SKM-1 treated with dmso at 0.1 percent for 144 hours (cell line): ENCODE results near the gene SH2D6.
"Not testable (repeated sequence)": the region's sequence is repeated elsewhere in the genome, so short reads cannot be mapped to it uniquely, and the experiment has no call there.

Source experiments
- DNase-seq: peaks from one replicate; lab custom pipeline; 2025; ENCODE audit not compliant: unreplicated experiment; lab: John Stamatoyannopoulos, UW

SH2D6 gene

DNA sequence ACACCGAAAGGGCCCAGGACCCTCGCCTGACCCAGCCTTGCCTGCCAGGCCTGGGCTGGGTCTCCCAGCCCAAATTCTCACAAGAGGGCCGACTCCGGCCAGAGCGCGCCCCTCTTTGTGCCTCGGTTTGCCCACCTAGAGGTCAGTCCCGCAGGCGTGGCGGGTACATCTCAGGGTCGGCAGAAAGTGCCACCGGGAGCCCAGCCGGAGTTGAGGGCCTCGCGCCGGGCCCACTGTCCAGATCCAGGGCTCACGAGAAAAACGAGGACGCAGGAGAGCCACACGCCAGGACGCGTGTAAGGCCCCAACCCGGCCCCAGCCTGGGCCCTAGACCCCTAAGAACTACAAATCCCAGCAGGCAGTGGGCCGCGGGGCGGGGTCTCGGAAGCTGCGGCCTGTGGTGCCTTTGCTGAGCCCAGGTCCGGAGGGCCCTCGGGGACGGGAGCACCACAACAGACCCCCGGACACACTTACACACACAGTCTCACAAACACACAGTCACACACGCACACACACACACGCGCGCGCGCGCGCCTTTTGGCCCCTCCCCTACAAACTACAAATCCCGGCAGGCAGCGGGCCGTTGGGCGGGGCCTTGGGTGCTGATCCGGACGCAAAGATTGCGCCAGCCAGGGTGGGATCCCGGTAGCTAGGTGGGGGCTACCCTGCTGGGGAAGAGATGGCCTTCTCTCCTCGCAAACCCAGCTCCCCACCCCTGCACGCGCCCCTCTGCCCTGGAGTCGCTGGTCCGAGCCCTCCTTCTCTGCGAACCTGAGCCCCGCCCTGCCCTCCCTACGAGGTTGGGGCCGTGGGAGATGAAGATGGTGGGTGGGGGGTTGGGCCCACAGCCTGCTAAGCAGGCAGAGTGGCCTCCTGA, at the start of gene SH2D6:
TSS of gene SH2D6 (plus strand) at position 583 of the 877 bp plus-strand sequence. CDS start 10,752 bp downstream, outside the sequence.
- DNase-seq, result peak; percentile 92

DNA sequence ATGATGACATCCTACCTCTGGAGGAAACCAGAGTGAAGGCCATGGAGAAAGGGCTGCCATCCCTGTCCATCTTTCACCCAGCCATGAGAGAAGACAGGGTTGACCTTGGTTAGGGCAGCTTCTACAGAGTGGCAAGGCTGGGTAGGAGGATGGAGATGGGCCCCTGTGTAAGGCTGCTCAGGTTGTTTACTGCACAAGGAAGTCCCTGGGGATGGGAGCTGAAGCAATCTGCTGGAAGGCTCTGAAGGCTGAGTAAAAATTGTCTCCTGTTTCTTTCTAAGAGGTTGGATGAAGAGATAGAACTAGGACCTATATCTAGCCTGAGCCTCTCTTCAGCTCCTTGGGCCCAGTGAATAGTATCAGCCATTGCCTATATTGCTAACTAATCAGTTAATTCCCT, 49.6 kb upstream of the SH2D6 start:
- DNase-seq, result no peak

DNA sequence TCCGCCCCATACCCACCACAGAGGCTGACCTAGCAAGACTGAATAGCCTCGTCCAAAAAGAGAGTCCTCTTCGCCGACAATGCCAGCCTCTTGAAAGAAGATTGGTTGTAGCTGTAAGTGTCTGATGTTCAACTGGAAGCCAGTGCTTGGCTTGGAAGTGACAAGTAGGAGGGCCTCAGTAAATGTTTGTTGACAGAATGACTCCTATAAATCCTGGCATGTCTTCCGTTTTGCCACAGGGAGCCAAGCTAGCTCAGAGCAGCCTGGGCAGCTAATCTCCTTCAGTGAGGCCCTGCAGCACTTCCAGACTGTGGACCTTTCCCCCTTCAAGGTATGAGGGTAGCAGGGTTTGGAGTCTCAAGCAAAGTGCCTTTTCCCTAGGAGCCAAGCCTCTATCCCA, 49.0 kb upstream of the SH2D6 start:
- DNase-seq, result no peak

DNA sequence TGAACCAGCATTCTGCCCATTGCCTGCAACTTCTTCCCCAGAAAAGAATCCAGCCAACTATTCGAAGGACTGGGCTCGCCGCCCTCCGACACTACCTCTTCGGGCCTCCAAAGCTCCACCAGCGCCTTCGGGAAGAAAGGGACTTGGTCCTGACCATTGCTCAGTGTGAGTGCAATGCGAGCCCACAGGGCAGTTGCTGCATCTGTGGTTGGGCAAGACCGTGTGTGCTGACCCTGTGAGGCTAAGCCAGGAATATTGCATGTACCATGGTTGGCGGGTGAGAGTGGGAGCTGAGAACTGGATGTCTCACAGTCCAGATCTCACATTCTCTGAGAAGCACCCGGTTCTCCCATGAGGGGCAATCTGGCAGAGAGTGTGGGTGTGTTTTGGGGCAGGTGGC, 47.5 kb upstream of the SH2D6 start:
- no peak for DNase-seq

DNA sequence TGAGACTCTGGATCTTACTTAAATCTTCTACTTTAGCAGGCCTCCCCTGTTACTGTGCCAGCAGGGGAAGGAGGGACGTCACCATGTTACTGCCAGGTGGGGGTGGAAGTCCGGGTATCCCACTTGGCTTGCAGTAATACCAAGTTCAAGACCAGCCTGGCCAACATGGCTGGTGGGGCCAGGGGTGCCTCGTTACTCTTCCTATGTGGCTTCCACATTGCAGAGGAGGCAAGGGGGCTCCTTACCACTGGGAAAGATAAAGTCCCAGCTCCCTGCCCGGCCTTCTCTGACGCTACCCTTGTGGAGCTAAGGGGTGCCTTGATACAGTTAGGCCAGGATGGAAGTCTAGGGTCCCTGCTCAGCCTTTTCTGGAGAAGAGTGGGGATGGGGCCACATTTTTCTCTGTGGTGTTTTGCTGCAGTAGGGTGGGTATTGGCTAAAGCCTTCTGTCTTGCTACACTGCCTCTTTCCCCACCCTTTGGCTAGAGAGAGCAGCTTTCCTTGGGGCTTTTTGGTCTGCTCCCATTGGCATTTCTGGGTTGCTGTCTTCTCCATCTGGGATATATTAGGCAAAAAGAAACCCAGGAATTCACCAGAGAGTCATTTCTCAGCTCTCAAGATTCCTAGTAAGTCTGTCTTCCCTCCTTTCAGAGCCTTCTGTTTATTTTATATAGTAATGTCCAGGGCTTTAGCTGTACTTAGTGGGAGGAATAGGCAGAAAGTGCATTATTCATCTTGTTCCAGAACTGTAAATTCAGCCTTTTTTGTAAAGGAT, 42.0 kb upstream of the SH2D6 start:
- DNase-seq, result no peak

DNA sequence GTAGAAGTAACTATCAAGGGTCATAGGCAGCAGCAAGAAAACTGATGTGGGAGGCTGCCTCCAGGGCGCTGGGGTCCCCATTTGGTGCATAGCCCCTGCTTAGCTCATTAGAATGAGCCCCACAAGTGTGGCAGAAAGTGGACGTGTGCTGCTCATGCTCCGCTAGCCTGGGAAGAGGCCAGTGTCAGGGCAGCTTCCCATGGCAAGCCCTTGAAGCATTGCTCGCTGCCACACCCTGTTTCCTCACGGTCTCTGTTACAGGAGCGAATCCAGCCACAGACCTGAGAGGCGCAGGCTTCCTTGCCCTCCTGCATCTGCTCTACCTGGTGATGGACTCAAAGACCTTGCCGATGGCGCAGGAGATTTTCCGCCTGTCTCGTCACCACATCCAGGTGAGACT, 41.4 kb upstream of the SH2D6 start:
- no peak for DNase-seq

DNA sequence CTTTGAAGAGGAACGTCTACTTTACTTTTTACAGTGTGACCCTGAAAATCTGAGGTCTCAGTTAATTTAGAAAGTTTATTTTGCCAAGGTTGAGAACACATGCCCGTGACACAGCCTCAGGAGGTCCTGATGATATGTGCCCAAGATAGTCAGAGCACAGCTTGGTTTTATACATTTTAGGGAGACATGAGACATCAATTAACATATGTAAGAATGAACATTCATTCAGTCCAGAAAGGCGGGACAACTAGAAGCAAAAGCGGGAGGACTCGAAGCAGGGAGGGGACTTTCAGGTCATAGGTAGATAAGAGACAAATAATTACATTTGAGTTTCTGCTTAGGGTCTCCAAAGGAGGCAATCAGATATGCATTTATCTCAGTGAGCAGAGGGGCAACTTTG, 40.3 kb upstream of the SH2D6 start:
- no peak for DNase-seq

DNA sequence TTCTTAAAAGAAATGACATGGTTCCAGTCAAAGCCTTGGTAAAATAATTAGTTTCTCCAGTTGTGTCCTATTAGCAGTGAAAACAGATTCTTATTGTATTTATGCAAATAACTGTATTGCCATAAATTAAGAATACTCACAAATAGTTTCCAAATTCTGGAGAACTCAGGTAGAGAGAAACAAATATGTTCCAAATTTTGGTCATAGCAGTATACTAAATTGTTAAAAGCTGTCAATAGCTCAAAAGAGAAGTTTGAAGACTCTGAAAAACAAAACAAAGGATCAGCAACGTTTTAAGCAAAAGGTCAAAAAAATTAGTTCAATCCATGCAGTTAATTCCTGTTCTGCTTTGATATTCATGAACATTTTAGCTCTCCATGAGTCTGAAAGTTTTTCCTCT, 38.5 kb upstream of the SH2D6 start:
- no peak for DNase-seq

DNA sequence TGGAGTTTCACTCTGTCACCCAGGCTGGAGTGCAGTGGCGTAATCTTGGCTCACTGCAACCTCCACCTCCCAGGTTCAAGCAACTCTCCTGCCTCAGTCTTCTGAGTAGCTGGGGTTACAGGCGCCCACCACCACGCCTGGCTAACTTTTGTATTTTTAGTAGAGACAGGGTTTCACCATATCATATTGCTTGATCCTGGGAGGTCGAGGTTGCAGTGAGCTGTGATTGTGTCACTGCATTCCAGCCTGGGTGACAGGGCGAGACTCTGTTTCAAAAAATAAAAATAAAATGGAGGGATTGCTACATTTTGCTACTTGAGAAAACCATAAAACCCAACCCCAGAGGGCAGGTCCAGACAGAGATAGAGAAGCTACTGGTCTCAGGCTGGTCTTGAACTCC, 35.4 kb upstream of the SH2D6 start:
- not testable (repeated sequence) for DNase-seq

DNA sequence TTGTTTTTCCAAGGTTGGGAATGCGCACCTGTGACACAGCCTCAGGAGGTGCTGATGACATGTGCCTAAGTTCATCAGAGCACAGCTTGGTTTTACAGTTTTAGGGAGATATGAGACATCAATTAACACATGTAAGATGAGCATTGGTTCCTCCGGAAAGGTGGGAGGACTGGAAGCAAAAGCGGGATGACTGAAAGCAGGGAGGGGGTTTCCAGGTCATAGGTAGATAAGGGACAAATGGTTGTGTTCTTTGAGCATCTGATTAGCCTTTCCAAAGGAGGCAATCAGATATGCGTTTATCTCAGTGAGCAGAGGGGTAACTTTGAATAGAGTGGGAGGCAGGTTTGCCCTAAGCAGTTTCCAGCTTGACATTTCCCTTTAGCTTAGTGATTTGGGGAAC, 34.7 kb upstream of the SH2D6 start:
- no peak for DNase-seq

DNA sequence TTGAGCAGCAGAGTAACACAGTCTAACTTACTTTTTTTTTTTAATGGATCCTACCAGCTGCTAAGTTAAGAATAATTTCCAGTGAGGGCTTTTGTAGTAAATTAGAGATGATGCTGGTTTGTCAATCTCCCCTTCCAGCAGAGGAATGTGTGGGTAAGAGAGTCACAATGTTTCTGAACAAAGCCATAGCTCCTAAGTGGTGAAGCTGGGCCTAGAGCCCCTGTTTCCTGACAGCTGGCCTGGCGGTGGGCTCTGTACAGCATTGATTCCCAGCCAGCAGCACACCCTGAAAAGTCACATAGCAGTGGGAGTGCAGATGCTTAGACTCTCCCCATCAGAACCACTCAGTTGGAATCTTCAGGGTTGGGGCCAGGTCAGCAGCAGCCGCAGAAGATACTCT, 32.8 kb upstream of the SH2D6 start:
- DNase-seq, result no peak

DNA sequence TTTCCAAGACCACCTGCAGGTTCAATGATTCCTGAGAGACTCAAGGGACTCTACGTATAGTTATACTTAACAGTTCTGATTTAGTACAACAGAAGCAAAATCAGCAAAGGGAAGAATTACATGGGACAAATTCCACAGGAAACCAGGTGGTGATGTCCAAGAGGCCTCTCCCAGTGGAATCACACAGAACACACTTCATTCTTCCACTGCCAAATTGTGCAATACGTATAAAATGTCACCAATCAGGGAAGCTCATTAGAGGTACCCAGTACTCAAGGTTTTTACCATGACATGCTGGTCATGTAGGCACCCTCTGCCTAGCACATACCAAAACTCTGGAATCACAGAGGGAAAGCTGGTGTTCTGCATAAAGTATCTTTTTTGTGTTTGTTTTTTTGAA, 30.8 kb upstream of the SH2D6 start:
- DNase-seq, result no peak

DNA sequence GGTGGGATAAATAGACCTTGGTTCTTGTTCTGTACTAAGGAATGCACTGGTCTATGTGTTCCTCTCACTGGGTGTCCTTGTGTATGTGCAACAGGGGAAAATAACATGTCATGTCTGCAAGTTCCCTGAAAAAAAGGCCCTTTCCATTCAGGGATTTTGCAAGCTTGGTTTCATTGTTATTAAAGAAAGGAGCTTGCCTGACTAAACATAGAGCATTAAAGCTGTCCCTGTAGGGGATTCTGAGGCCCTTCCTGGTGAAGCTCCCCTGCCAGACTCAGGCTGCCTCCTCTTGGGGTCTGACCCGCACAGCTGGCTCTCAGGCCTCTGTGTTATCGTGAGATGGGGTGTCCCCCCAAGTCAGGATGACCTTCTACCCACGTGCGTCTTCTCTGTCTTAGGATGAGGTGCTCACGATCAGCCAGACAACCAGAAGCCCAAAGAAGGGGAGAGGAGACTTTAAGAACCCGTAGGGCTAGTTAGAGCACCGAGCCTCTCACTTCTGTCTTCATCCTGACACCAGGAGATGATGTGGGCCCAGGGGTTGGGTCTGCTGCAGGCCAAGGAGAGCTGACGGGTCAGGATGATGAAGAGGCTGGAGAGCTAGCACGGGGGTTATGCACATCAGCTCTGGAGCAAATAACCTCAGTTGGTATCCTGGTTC, 29.5 kb upstream of the SH2D6 start:
- no peak for DNase-seq

DNA sequence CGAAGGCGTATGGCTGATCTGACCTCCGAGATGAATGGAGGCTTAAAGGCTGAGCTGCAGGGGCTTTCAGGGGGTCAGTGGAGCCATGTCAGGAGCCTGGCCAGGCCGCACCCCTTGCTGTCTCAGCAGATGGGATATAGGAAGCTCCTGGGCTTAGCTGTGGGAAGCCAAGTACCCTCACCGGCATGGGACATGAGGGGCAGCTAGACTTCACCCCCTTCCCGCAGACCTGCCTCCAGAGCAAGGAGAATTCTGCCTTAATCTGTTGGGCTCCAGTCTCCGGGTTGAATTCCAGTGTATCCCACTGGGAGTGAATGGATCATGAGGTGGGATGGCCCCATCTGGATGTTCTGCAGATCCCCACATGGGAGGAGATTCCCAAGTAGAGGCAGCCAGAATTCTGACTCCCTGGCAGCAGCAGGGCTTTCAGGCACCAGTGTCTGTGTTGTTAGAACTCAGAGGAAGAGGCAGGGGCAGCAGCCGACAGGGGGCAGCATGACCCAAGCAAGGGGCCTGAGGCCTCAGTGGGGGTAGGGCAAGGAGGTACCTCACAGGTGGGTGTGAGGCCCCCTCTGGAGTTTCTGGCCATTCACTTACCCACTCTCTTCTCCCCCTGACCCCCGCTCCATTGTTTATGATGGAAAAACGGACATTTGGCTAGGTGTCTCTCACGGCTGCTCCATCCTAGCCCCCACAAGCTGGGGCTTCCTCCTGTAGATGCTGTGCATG, 27.4 kb upstream of the SH2D6 start:
- DNase-seq, result peak; percentile 43

DNA sequence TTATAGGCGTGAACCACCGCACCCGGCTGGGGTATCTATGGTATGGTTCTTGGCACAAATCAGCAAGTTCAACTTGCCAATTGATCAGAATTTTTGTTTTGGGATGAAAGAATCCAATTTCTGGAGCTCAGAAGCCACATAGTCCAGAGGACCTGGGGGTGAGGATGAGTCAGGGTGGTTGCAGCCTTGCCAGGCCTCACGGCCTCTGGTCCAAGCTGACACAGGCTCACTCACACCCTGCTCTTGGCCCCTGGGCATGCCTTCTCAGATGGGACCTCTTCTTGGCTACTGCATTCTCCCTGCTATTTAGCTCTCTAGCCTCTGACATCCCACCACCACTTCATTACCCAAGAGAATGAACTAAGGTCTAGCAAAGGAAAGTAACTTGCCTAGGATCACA, 24.7 kb upstream of the SH2D6 start:
- no peak for DNase-seq

DNA sequence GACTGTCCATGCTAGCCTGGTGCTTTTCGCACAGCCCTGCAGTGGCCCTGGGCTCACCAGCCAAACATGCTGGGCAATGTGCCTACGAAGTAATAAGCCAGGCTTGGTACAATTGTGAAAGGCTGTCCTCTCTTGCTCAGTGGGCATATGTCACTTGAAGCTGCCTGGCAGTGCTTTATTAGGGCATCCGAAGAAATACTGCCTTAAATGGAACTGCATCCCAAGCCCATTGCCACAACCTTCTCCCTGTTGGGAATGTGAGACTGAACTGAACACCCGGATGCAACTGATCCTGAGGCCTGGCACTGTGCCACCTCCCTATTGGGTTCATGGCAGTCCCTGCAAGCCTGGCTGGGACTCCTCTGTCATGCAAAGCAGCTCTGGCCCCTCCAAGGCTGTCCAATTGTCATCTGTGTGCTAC, 24.2 kb upstream of the SH2D6 start:
- no peak for DNase-seq

DNA sequence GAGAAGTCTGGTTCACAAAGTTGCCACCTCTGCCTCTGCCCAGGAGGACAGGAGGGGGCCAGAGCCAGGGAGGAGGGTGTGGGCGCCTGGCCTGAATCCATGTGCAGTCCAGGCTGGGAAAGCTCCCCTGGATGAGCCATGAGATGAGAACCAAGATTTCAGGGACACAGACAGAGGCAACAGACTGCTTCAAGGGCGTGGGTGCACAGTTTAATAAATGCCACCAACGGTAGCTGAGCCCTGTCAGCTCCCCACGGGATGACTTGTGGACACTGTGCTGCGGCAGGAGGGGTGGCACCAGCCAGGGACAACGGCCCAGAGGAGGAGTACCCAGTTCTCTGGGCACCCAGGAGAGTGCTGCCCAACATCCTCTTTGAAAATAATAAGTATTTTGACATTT, 23.5 kb upstream of the SH2D6 start:
- no peak for DNase-seq

DNA sequence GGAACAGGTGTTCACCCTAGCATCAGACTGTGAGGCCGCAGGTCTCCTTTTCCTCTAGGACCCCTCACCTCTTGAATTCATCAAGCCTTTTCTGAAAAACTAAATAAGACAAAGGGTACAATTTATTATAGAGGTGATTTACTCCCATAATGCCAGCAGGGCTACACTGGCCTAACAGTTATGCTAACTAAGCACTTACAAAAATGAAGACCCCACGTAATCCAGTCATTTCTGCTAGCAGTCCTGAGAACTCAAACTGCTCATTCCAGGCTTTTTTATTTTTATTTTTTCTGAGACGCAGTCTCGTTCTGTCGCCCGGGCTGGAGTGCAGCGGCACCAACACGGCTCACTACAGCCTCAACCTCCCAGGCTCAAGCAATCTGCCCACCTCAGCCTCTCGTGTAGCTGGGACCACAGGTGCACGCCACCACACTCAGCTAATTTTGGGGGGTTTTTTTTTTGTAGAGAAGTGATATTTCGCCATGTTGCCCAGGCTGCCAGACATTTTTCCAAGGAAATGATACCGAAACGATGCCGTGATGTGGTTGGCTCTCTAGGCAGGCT, 22.5 kb upstream of the SH2D6 start:
- no peak for DNase-seq

DNA sequence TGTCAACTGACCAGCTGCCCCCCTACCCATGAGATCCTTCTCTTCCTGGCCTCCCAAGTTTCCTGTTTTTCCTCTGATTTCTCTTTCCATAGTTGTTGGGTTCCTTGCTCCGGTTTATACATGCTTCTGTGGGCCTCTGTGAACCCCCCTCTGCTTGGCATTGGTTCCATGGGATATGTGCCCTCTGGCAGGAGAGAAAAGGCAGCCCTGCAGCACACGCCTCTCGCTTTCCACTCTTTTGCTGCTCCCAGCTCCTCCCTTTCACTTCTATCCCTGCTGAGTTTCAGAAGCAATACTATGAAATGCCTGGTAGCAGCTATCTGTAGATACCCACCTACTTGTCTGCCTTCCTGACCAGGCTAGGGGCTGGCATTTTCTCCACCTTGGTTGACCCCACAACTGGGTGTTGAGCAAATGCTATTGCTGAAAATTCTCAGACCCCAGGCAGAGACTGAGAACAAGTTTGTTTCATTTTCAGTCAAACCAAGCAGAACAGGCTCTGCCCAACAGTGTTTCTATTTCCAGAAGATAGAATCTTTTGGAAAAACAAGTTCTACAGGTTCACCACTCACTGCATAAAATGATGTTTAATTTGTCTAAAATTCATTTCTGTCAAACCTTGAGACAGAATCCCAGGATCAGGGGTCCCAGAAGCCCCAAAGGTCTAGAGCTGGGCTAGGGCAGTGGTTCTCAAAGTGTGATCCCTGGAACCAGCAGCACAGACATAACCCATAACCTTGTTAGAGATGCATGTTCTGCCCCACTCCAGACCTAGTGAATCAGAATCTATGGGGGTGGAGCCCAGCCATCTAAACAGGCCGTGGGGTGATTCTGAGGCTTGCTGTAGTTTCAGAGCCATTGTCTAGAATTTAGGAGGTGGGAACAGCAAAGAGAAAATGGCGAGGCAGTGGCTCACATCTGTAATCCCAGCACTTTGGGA, 21.7 kb upstream of the SH2D6 start:
- DNase-seq, result no peak

DNA sequence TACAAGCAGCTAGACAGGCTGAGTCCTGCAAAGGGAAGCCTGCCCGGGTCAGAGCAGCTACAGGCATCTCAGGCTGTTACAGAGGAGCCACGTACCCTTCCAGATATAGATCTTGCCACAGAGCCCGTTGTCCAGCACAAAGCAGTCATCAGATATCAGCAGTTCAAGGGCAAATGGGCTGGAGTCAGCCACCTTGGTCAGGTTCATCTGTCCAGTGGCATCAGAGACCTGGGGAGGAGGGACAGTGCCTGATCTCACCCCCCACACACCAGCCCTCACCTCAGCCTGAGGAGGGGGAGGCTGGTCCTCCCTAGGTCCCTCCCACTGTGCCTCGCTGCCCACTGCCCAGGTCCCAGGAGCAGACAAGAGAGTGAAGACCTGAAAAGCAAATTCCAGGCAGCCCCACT, 20.6 kb upstream of the SH2D6 start:
- no peak for DNase-seq
